ENCODE results near the gene NHLRC2. TPM values are rescaled to one million over a fixed set of nuclear protein-coding genes. Genes with fewer than 3 reads are reported as not detected.

NHLRC2 gene
- total RNA-seq, 1 donor = 12.1 TPM

DNA sequence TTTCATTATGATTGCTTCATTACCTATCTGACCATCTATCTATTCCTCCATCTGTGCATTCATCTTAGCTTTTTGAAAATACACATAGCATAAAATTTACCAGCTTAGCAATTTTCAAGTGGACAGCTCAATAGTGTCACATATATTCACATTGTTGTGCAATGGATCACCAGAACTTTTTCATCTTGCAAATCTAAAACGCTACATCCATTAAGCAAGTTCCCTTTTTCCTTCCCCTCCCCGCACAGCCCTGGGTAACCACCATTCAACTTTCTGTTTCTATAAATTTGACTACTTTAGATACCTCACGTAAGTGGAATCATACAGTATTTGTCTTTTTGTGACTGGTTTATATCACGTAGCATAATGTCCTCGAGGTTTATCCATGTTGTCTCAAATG lies 111.2 kb downstream of the NHLRC2 start:
- DNase-seq (ENCODE audit: low read depth in 2 of 3, low spot score in 2 of 3) = peak in 2 of 3 donors; percentile 30 to 75

Small RNA genes lying within 50 kb of the gene (small RNA-seq; reads per million reads assigned to genes)
- gene RF00560 = not detected

Other genes starting within 250 kb of the NHLRC2 start
- gene NRAP, start 190.6 kb upstream of the NHLRC2 start, total RNA-seq = not detected
- gene CASP7, start 174.7 kb upstream of the NHLRC2 start, total RNA-seq = 8.6 TPM
- gene PLEKHS1, start 103.0 kb upstream of the NHLRC2 start, total RNA-seq = not detected
- 3.8 TPM for gene DCLRE1A, start 579 bp upstream of the NHLRC2 start, total RNA-seq
- 2.4 TPM for gene ADRB1, start 189.2 kb downstream of the NHLRC2 start, total RNA-seq